Measurements from ENCODE around the gene IGLON5. TPM values are rescaled to one million over a fixed set of nuclear protein-coding genes. Genes with fewer than 3 reads are reported as not detected.

The IGLON5 gene
- total RNA-seq, 2 donors from 2014 or later, result not detected

DNA sequence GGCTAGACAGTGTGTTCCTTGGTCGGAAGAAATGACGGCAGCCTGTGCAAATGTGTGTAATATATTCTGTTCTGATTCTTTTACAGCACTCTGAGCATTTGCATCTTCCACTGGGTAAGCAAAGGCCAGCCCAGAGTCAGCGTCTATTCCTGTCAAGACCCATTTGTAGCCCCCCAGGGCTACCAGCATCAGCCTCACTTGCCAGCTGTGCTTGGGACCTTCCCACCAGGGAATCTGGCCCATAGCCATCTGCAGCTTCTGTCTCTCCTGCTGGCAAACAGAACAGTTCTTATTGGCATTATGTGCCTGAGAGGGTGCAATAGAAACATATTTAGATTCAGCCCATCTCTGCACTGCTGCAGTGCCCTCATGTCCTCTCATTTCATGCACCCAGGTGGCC is 6.0 kb upstream of the IGLON5 start:
- H3K27me3 ChIP-seq, result no peaks in the 10 kb centered on the region
- no peak overlapping the region for H3K27ac ChIP-seq
- peaks cover 0 to 24% (median 0%) of the 10 kb centered on the region in 3 donors for H3K9me3 ChIP-seq
- intact Hi-C loops (cut with DNase I), result no loop called here
- no peak for DNase-seq
- no peaks in the 10 kb centered on the region for H3K4me1 ChIP-seq
- WGBS, 2 donors, result 49 to 55% methylated on average over 3 of the region's 3 CpGs
- TF ChIP-seq POLR2A (IDR thresholded peaks at IDR 0.05), result no peak
- no peak for TF ChIP-seq CTCF (IDR thresholded peaks at IDR 0.05)
- no peak for ATAC-seq
- no peaks in the 10 kb centered on the region for H3K36me3 ChIP-seq (replicated peaks in 1 of 2; ENCODE audit: insufficient read depth in 1 of 2, low read depth in 2 of 2)
- H3K4me3 ChIP-seq, result no peak overlapping the region

- 43 to 61% methylated on average over 3 to 8 of the region's 8 CpGs for WGBS, 2 donors
- Histone ChIP-seq H3K9me3 (no peaks in the 10 kb centered on the region), H3K36me3 (replicated peaks in 1 of 2; ENCODE audit: insufficient read depth in 1 of 2, low read depth in 2 of 2) (no peaks in the 10 kb centered on the region), H3K27ac (no peak overlapping the region), H3K27me3 (peaks cover 0 to 10% of the 10 kb centered on the region in 2 donors), H3K4me1 (no peaks in the 10 kb centered on the region), H3K4me3 (no peak overlapping the region)
- DNase-seq, result no peak
- intact Hi-C loops (cut with DNase I), result no loop called here
- no peak for TF ChIP-seq CTCF (IDR thresholded peaks at IDR 0.05)
- no peak for TF ChIP-seq POLR2A (IDR thresholded peaks at IDR 0.05)
- ATAC-seq, result no peak
Observed at GRCh38 chr19:51316688-51317087, 5.2 kb downstream of the IGLON5 start.

DNA sequence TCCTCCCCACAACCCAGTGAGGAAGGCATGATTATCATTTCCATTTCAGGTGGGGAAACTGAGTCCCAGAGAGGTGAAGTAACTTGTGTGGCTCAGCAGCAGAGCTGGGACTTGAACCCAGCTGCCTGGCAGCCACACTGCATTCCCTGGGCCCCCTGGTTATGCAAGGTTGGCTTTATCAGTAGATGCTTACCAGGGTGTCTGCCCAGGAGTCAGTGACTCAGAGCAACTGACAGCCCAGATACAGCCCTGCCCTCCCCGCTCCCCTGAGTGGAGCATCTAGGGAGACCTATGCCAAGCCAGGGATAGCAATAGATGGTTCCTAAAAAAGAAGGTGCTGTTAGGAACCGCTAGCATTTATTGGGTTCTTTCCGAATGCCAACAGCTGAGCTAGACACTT is 5.9 kb downstream of the IGLON5 start:
- no peak for ATAC-seq
- no peaks in the 10 kb centered on the region for H3K36me3 ChIP-seq (replicated peaks in 1 of 2; ENCODE audit: insufficient read depth in 1 of 2, low read depth in 2 of 2)
- H3K4me3 ChIP-seq, result no peak overlapping the region
- TF ChIP-seq POLR2A (IDR thresholded peaks at IDR 0.05), result no peak
- no peak for TF ChIP-seq CTCF (IDR thresholded peaks at IDR 0.05)
- no peaks in the 10 kb centered on the region for H3K4me1 ChIP-seq
- H3K27me3 ChIP-seq, result peaks cover 0 to 3% of the 10 kb centered on the region in 2 donors
- DNase-seq, result no peak
- 50 to 67% methylated on average over 2 to 3 of the region's 3 CpGs for WGBS, 2 donors
- intact Hi-C loops (cut with DNase I), result no loop called here
- H3K27ac ChIP-seq, result no peak overlapping the region
- H3K9me3 ChIP-seq, result no peaks in the 10 kb centered on the region

DNA sequence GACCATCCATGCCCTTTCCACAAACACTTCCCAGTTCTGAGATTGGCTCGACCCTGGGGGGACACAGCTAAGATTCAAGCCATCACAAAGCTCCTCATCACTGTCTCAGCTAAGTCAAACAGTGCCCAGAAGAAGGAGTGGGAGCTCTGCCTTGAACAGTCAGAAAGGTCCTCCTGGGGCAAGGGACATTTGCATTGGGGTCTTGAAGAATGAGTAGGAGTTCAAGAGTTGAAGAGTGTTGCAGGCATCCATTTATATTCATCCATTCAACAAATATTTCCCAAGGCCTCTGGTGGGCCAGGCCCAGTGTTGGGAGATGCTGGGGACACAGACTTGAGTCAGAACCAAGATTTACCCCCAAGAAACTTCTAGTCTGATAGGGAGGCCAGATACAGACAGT is 6.5 kb downstream of the IGLON5 start:
- H3K27me3 ChIP-seq, result no peaks in the 10 kb centered on the region
- WGBS, 2 donors, result 33 to 40% methylated on average over 1 of the region's 1 CpG
- H3K4me1 ChIP-seq, result no peaks in the 10 kb centered on the region
- no peak overlapping the region for H3K27ac ChIP-seq
- no peak overlapping the region for H3K4me3 ChIP-seq
- H3K36me3 ChIP-seq (replicated peaks in 1 of 2; ENCODE audit: insufficient read depth in 1 of 2, low read depth in 2 of 2), result no peaks in the 10 kb centered on the region
- TF ChIP-seq CTCF (IDR thresholded peaks at IDR 0.05) (no peak), POLR2A (IDR thresholded peaks at IDR 0.05) (no peak)
- H3K9me3 ChIP-seq, result no peaks in the 10 kb centered on the region
- DNase-seq, result no peak
- intact Hi-C loops (cut with DNase I), result no loop called here
- no peak for ATAC-seq

Data from body of pancreas (tissue), 4 donors.